Kidney (tissue), 14 donors: Measurements from ENCODE around the gene BTBD2. TPM values are rescaled to one million over a fixed set of nuclear protein-coding genes. Genes with fewer than 3 reads are reported as not detected.
A peak's percentile ranks its signal among the peaks of the same experiment; 100 is the strongest.

Experiments used
- DNase-seq, 5 donors: peaks; one replicate each; pipeline ENCODE4 v3.0.0-alpha.2; 2013 to 2020
- FAIRE-seq: peaks from 2 replicates; lab custom pipeline; 2012; peaks lifted over from hg19 to GRCh38; lab: Jason Lieb, UNC
- H3K27ac ChIP-seq, 2 donors: one replicate each; pipeline ENCODE4 v1.7.0; 2013; ENCODE audit warnings: low read depth in 2 of 2, low read length in 2 of 2, inconsistent platforms in 1 of 2
- H3K27me3 ChIP-seq: one replicate; pipeline ENCODE4 v1.7.1; 2013; ENCODE audit warnings: low read length, inconsistent platforms; ENCODE audit not compliant: control insufficient read depth, insufficient read depth
- H3K36me3 ChIP-seq, 3 donors: one replicate each; pipeline versions ENCODE4 v1.7.0 to v1.7.1; 2013; ENCODE audit warnings: low read length in 3 of 3, control low read depth in 1 of 3, inconsistent platforms in 1 of 3; ENCODE audit not compliant: insufficient read depth in 3 of 3, control insufficient read depth in 2 of 3
- H3K4me1 ChIP-seq, 3 donors: one replicate each; pipeline versions ENCODE4 v1.7.0 to v1.7.1; 2013; ENCODE audit warnings: low read length in 3 of 3, inconsistent platforms in 1 of 3, low read depth in 1 of 3; ENCODE audit not compliant: control insufficient read depth in 2 of 3, insufficient read depth in 2 of 3
- H3K4me3 ChIP-seq, 3 donors: one replicate each; pipeline versions ENCODE4 v1.7.0 to v1.8.1; 2013; ENCODE audit warnings: low read length in 3 of 3, control low read depth in 1 of 3, inconsistent platforms in 1 of 3
- H3K9ac ChIP-seq, 3 donors: one replicate each; pipeline versions ENCODE4 v1.7.0 to v1.7.1; 2013; ENCODE audit warnings: low read length in 3 of 3, control low read depth in 1 of 3, inconsistent platforms in 1 of 3
- H3K9me3 ChIP-seq, 3 donors: one replicate each; pipeline versions ENCODE4 v1.7.0 to v1.7.1; 2013; ENCODE audit warnings: low read length in 3 of 3, control low read depth in 1 of 3, inconsistent platforms in 1 of 3; ENCODE audit not compliant: control insufficient read depth in 2 of 3, insufficient read depth in 1 of 3
- CTCF ChIP-seq: IDR thresholded peaks from 3 replicates; pipeline ENCODE4 v1.5.1; 2012; ENCODE audit warnings: mild to moderate bottlenecking, moderate library complexity, borderline replicate concordance; ENCODE audit not compliant: insufficient read depth; ENCODE audit errors: extremely low read depth
- intact Hi-C: fragments of 100-400 bp; cut with DNase I; formaldehyde crosslinking; loops from one replicate; pipeline ENCODE4 v1.11.1; 2022
- polyA plus RNA-seq: library from polyadenylated mRNA; stranded (reverse); fragments of 350-450 nt; fragmentation: Illumina TruSeq; extraction: RNeasy Lipid Tissue Mini Kit (QIAGEN cat#74804); gene quantifications from one replicate; pipeline ENCODE4 v1.2.3, GENCODE V29; 2014; ENCODE audit warnings: low read depth, low replicate concordance; ENCODE audit not compliant: insufficient read depth
- total RNA-seq: library from RNA; stranded (reverse); fragmentation: NEBNext Ultra II Directional; extraction: Animal tissue kit (Norgen Biotek cat#: 25700); gene quantifications from one replicate; pipeline ENCODE4 v1.2.1, GENCODE V29; 2021
- donor health status: control.
- donor health status: control.
- donor health status: control.
- donor health status: control.
- donor health status: control.
- donor health status: DM: yes; HTN: yes; CAD: no.
- donor health status: Normal renal cell carcinoma (clear cell type).

BTBD2 gene
- total and polyA plus RNA-seq, 2 donors from 2014 or later = 57.0 to 70.3 TPM

- peaks cover 0 to 43% (median 20%) of the 10 kb centered on the region in 3 donors for H3K4me1 ChIP-seq
These were observed 43.3 kb upstream of the BTBD2 start for GRCh38 chr19:2058570-2059421.

GRCh38 chr19:2057484-2058469 lies 42.3 kb upstream of the BTBD2 start:
- peak in 2 of 5 donors; percentile 62 to 81 for DNase-seq

More at GRCh38 chr19:2058570-2059421, 43.3 kb upstream of the BTBD2 start:
- DNase-seq (peak in 1 of 5 donors; percentile 45), FAIRE-seq (no peak)
- Histone ChIP-seq H3K27me3 (no peaks in the 10 kb centered on the region), H3K4me3 (peak overlapping the region in 1 of 3 donors; percentile 28), H3K27ac (peak overlapping the region; percentile 97 to 99), H3K36me3 (no peaks in the 10 kb centered on the region), H3K9me3 (no peaks in the 10 kb centered on the region), H3K9ac (peak overlapping the region in 1 of 3 donors; percentile 63)
- no peak for TF ChIP-seq CTCF
- intact Hi-C loops = no loop called here

GRCh38 chr19:2056837-2057192 lies 41.3 kb upstream of the BTBD2 start:
- TF ChIP-seq CTCF = no peak
- peaks cover 0 to 42% (median 21%) of the 10 kb centered on the region in 3 donors for H3K4me1 ChIP-seq
- intact Hi-C loops = no loop called here
- H3K27ac ChIP-seq = peak overlapping the region; percentile 71 to 81
- H3K4me3 ChIP-seq = no peak overlapping the region
- no peaks in the 10 kb centered on the region for H3K36me3 ChIP-seq
- H3K27me3 ChIP-seq = no peaks in the 10 kb centered on the region
- no peaks in the 10 kb centered on the region for H3K9me3 ChIP-seq
- peak in 2 of 5 donors; percentile 62 to 81 for DNase-seq
- no peak overlapping the region for H3K9ac ChIP-seq
- no peak for FAIRE-seq

More at GRCh38 chr19:2057484-2058469, 42.3 kb upstream of the BTBD2 start:
- intact Hi-C loops = no loop called here
- FAIRE-seq = no peak
- H3K4me1 ChIP-seq = peaks cover 0 to 44% (median 20%) of the 10 kb centered on the region in 3 donors
- H3K36me3 ChIP-seq = no peaks in the 10 kb centered on the region
- peak overlapping the region; percentile 32 to 97 for H3K27ac ChIP-seq
- no peaks in the 10 kb centered on the region for H3K9me3 ChIP-seq
- no peak overlapping the region for H3K4me3 ChIP-seq
- H3K9ac ChIP-seq = peak overlapping the region in 1 of 3 donors; percentile 19
- no peak for TF ChIP-seq CTCF
- no peaks in the 10 kb centered on the region for H3K27me3 ChIP-seq
